ENCODE measurements around the gene FBXO21. TPM values are rescaled to one million over a fixed set of nuclear protein-coding genes. Genes with fewer than 3 reads are reported as not detected.

Gene FBXO21
- total and polyA plus RNA-seq, 2 of the 13 experiments (the other 11 are each of a cell fraction or from before 2014, with no cell fraction given) = 15.6 to 32.5 TPM

DNA sequence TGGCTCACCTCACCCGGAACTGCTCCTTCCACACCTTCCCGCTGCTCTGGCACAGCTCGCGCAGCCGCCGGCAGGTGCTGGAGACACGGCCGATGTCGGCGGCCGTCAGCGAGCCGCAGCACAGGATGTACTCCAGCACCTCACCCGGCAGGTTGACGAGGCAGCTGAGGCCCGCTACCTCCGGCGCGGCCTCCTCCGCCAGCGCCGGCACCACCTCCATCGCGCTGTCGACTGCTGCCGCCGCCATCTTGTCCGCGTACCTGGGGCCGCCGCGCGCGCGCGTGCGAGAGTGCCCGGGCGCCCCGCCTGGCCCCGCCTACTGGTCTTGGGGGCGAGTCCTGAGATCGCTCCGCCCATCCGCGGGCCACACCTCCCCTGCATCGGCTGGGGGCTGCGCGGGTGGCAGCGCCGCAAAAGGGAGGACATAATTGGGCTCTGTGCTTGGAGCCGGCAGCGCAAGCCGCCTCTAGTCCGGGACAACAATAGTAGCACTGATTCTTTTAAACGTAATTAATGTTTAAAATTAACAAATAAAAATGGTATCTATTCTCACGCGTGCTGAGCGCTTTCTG, at the start of gene FBXO21 (continued):
- TF ChIP-seq FLYWCH1 (CRISPR knock-in tag; IDR thresholded peaks at IDR 0.05) = 0 out of 2 replicates have a peak, but pooled peaks have one; percentile 39
- peak; percentile 79 for TF ChIP-seq NR2C2 (CRISPR knock-in tag; IDR thresholded peaks at IDR 0.05; ENCODE audit: borderline replicate concordance)
- TF ChIP-seq, protein P1, sequence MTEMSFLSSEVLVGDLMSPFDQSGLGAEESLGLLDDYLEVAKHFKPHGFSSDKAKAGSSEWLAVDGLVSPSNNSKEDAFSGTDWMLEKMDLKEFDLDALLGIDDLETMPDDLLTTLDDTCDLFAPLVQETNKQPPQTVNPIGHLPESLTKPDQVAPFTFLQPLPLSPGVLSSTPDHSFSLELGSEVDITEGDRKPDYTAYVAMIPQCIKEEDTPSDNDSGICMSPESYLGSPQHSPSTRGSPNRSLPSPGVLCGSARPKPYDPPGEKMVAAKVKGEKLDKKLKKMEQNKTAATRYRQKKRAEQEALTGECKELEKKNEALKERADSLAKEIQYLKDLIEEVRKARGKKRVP (CRISPR knock-in tag; IDR thresholded peaks at IDR 0.05) = peak in 1 of 2 experiments; percentile 40; a peak in 1 of 4 replicates
- TF ChIP-seq MAZ (IDR thresholded peaks at IDR 0.05; ENCODE audit: borderline replicate concordance, low read depth, low read length) = 0 out of 2 replicates have a peak, but pooled peaks have one; percentile 55
- TF ChIP-seq MAZ (CRISPR knock-in tag; IDR thresholded peaks at IDR 0.05; ENCODE audit: low read depth) = 0 out of 2 replicates have a peak, but pooled peaks have one; percentile 49
- peak; percentile 44; the same call in 1 of the 2 replicates for TF ChIP-seq SALL2 (CRISPR knock-in tag; IDR thresholded peaks at IDR 0.05)
- peak; percentile 50 for TF ChIP-seq POGZ (CRISPR knock-in tag; IDR thresholded peaks at IDR 0.05)
- TF ChIP-seq, protein P2, sequence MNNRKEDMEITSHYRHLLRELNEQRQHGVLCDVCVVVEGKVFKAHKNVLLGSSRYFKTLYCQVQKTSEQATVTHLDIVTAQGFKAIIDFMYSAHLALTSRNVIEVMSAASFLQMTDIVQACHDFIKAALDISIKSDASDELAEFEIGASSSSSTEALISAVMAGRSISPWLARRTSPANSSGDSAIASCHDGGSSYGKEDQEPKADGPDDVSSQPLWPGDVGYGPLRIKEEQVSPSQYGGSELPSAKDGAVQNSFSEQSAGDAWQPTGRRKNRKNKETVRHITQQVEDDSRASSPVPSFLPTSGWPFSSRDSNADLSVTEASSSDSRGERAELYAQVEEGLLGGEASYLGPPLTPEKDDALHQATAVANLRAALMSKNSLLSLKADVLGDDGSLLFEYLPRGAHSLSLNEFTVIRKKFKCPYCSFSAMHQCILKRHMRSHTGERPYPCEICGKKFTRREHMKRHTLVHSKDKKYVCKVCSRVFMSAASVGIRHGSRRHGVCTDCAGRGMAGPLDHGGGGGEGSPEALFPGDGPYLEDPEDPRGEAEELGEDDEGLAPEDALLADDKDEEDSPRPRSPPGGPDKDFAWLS (CRISPR knock-in tag; IDR thresholded peaks at IDR 0.05; ENCODE audit: borderline replicate concordance) = no peak
- TF ChIP-seq TAF1 (CRISPR knock-in tag; IDR thresholded peaks at IDR 0.05) = peak; percentile 98
- TF ChIP-seq TMF1 (CRISPR knock-in tag; IDR thresholded peaks at IDR 0.05; ENCODE audit: low read depth) = 0 out of 2 replicates have a peak, but pooled peaks have one; percentile 40
- TF ChIP-seq PATZ1 (CRISPR knock-in tag; IDR thresholded peaks at IDR 0.05) = peak; percentile 79
- TF ChIP-seq KMT2A (CRISPR knock-in tag; IDR thresholded peaks at IDR 0.05) = peak; percentile 50
- no peak for TF ChIP-seq NRL (CRISPR knock-in tag; IDR thresholded peaks at IDR 0.05; ENCODE audit: borderline replicate concordance)
- TF ChIP-seq ZNF333 (CRISPR knock-in tag; IDR thresholded peaks at IDR 0.05; ENCODE audit: borderline replicate concordance) = peak; percentile 59; the same call in 1 of the 2 replicates
- 0 out of 2 replicates have a peak, but pooled peaks have one; percentile 20 for TF ChIP-seq AHR (CRISPR knock-in tag; IDR thresholded peaks at IDR 0.05)
- TF ChIP-seq CBX5 (CRISPR knock-in tag; IDR thresholded peaks at IDR 0.05; ENCODE audit: borderline replicate concordance) = no peak
- TF ChIP-seq ZNF781 (CRISPR knock-in tag; IDR thresholded peaks at IDR 0.05; ENCODE audit: borderline replicate concordance, not compliant biosample characterization) = no peak
- TF ChIP-seq SOX13 (IDR thresholded peaks at IDR 0.05) = no peak
- TF ChIP-seq SOX13 (CRISPR knock-in tag; conservative IDR thresholded peaks at IDR 0.05 in 1 of 2, IDR thresholded peaks at IDR 0.05 in 1 of 2) = peak in 1 of 2 experiments; percentile 15; a peak in 1 of 4 replicates
- no peak for TF ChIP-seq ZNF550 (CRISPR knock-in tag; IDR thresholded peaks at IDR 0.05; ENCODE audit: borderline replicate concordance)
- TF ChIP-seq, protein P3, sequence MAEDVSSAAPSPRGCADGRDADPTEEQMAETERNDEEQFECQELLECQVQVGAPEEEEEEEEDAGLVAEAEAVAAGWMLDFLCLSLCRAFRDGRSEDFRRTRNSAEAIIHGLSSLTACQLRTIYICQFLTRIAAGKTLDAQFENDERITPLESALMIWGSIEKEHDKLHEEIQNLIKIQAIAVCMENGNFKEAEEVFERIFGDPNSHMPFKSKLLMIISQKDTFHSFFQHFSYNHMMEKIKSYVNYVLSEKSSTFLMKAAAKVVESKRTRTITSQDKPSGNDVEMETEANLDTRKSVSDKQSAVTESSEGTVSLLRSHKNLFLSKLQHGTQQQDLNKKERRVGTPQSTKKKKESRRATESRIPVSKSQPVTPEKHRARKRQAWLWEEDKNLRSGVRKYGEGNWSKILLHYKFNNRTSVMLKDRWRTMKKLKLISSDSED (CRISPR knock-in tag; IDR thresholded peaks at IDR 0.05) = no peak
- TF ChIP-seq HDAC6 (IDR thresholded peaks at IDR 0.05; ENCODE audit: low read depth, low read length) = no peak
- no peak for TF ChIP-seq ZC3H4 (CRISPR knock-in tag; IDR thresholded peaks at IDR 0.05; ENCODE audit: borderline replicate concordance)
- peak; percentile 57 for TF ChIP-seq AGO2 (optimal IDR thresholded peaks at IDR 0.05; ENCODE audit: low read depth, low read length)

Data from HepG2 (cell line).